ENCODE data around the gene TRIP12.

GRCh38 chr2:229901819-229902218 lies 20.0 kb downstream of the TRIP12 start:
- TF ChIP-seq ZNF624 (tag by site-specific recombination; IDR thresholded peaks at IDR 0.05) (no peak), ZNF10 (tag by site-specific recombination; IDR thresholded peaks at IDR 0.05) (no peak), REST (tag by site-specific recombination; IDR thresholded peaks at IDR 0.05) (no peak), ZNF274 (IDR thresholded peaks at IDR 0.05; ENCODE audit: low read length) (no peak), ZNF274 (tag by site-specific recombination; IDR thresholded peaks at IDR 0.05; ENCODE audit: borderline replicate concordance) (no peak), TSHZ1 (tag by site-specific recombination; IDR thresholded peaks at IDR 0.05; ENCODE audit: borderline replicate concordance) (no peak), ZNF521 (tag by site-specific recombination; IDR thresholded peaks at IDR 0.05) (no peak), ZNF785 (tag by site-specific recombination; IDR thresholded peaks at IDR 0.05) (no peak)
- TF ChIP-seq, protein P1, sequence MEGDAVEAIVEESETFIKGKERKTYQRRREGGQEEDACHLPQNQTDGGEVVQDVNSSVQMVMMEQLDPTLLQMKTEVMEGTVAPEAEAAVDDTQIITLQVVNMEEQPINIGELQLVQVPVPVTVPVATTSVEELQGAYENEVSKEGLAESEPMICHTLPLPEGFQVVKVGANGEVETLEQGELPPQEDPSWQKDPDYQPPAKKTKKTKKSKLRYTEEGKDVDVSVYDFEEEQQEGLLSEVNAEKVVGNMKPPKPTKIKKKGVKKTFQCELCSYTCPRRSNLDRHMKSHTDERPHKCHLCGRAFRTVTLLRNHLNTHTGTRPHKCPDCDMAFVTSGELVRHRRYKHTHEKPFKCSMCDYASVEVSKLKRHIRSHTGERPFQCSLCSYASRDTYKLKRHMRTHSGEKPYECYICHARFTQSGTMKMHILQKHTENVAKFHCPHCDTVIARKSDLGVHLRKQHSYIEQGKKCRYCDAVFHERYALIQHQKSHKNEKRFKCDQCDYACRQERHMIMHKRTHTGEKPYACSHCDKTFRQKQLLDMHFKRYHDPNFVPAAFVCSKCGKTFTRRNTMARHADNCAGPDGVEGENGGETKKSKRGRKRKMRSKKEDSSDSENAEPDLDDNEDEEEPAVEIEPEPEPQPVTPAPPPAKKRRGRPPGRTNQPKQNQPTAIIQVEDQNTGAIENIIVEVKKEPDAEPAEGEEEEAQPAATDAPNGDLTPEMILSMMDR (tag by site-specific recombination; IDR thresholded peaks at IDR 0.05) = no peak
